ENCODE data around the gene CCND1. TPM values are rescaled to one million over a fixed set of nuclear protein-coding genes. Genes with fewer than 3 reads are reported as not detected.

CCND1 gene
- 116 and 372 TPM in 2 replicates for total RNA-seq

DNA sequence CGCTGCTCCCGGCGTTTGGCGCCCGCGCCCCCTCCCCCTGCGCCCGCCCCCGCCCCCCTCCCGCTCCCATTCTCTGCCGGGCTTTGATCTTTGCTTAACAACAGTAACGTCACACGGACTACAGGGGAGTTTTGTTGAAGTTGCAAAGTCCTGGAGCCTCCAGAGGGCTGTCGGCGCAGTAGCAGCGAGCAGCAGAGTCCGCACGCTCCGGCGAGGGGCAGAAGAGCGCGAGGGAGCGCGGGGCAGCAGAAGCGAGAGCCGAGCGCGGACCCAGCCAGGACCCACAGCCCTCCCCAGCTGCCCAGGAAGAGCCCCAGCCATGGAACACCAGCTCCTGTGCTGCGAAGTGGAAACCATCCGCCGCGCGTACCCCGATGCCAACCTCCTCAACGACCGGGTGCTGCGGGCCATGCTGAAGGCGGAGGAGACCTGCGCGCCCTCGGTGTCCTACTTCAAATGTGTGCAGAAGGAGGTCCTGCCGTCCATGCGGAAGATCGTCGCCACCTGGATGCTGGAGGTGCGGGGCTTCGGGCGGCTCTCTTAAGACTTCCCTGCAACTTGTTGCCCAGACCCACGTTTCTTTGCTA is at the start of gene CCND1:
CCND1 (plus strand) TSS at position 162 of the 587 bp plus-strand sequence; CDS start at position 320, 158 bp downstream.

DNA sequence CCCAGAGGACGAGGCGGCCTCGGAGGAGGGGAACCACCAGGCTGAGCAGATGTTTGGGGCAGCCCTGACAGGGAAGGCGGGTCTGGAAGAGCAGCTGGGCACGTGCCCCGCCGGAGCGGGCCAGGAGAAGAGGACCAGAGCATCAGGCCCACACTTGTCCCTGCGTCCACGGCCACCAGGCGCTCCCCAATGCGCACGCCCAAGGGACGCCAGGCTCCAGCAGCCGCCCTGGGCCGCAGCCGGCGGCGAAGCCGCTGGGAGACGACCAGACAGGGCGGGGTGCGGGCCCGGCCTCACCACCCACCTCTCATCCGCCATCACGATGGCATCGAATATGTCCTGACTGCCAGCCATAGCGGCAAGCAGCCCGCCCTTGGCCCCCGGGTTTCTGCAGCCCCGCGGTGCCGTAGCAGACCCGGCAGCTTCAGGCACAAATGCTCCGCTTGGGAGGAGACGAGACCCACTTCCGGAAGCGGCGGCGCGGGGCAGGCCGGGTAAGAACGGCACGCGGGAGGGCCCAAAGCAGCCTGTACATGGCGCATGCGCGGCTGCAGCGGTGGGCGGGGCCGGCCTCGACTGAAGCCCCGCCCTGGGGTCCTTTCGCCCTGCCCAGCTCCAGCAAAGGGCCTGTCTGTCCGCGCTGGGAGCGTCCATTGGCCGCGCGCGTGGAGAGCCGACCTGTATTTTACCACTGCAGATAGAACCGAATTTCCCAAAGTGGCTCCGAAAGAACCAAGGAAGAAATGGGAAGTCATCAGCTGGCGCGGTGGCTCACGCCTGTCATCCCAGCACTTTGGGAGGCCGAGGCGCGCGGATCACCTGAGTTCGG is 34.1 kb downstream of the CCND1 start, which contains the start of gene LTO1:
LTO1 (minus strand) TSS at position 468 of the 829 bp plus-strand sequence; CDS start at position 354, 114 bp downstream.

Other genes starting within 250 kb of the CCND1 start
- under 0.01 TPM in 1 of 2 replicates, not detected in the other for gene LINC01488, start 159.5 kb upstream of the CCND1 start, total RNA-seq
- 11.2 and 12.6 TPM in 2 replicates for gene LTO1, start 34.2 kb downstream of the CCND1 start, total RNA-seq
- gene FGF19, start 62.9 kb downstream of the CCND1 start, total RNA-seq: not detected in 2 replicates
- not detected in 2 replicates for gene FGF4, start 134.2 kb downstream of the CCND1 start, total RNA-seq
- not detected in 2 replicates for gene FGF3, start 178.3 kb downstream of the CCND1 start, total RNA-seq

Data from dermis lymphatic vessel endothelial cell (primary cell).